IPS-NIHi7 (cell line): ENCODE data around the gene FBXL5.

Experiments
- DNase-seq: peaks from one replicate; pipeline ENCODE4 v3.0.0; 2012; ENCODE audit warnings: mixed read lengths; ENCODE audit errors: extremely low spot score

FBXL5 gene

GRCh38 chr4:15562114-15562513, 93.0 kb downstream of the FBXL5 start:
- DNase-seq: no peak

DNA sequence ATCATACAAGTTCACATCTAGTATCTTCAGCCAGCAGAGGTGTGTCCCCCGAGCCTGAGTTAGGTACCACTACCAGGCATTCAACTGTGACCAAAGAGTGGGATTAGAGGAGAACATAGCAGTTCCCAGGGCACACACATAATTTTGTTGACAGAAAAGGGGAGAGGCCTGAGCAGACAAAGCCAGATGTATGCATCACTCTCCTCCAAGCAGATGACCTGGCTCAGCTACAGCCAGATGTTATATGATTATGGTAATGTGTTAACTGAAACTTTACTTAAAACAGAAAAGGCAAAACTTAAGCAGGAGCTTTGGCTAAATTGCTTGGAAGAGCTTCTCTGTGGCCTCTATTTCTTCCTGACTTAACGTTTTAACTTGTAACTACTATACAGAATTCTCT, 96.6 kb downstream of the FBXL5 start:
- no peak for DNase-seq

DNA sequence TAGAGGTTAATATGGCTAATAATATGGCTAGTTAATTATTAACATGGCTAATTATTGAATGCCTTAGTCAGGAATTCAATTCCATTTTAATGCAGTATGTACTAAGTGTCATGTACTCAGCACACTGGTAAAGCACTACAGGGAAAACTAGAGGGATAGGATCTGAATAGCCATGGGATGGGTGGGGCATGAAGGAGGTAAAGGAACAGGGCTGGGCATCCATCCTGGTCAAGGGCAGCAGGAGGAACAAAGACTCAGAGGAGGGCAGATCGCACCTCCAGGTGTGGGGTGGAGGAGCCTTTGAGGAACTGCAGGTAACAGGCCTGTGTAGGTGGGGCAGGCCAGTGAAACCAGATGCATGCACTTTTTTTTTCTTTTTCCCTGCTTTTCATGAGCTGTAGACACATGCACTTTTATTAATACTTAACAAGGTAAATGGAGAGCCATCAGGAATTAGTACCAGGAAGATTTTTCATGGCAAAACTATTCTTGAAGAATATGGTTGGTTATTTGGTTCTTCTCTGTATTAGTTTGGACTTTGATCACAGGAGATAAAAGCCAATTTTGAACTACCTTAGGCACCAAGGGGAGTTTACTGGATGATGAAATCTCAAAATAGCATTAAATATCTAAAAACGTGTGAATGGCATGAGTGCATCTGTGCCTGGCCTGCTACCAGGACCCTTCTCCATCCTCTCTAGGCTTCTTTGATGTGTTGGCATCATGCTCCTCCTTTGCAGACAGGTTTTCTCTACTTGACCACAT, 97.2 kb downstream of the FBXL5 start:
- DNase-seq: no peak

DNA sequence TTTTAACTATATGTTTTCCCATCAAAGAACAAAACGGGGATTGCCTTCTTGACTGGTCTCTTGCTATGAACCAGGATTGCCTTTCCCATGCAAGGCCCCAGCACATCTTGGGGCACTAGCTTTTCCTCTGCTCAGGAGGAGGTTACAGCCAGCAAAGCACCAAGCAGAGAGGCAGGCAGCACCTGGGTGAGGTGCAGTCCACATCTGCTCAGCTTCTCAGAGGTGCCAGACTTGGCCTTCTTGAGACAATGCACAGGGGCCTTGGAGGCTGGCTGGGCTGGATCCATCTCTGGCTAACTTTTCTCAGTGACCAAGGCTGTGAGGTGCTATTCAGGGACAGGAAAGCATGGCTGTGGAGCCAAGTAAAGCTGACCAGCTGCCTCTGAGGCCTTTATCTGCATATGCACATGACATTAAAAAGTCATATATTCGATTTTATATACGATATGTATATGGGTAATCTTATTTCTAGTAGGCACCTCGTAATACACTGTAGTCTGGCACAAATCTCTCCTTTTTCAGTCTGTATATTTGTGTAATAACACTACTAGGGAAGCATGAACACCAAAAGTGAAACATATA, 98.6 kb downstream of the FBXL5 start:
- no peak for DNase-seq
